Hepatocyte (in vitro differentiated cells): ENCODE data around the gene PLCL1.

ENCODE experiments used
- CTCF ChIP-seq: fragments of 200-600 bp; sonication (generic); IDR thresholded peaks from 2 replicates; pipeline ENCODE4 v1.5.1; 2016; ENCODE audit warnings: antibody characterized with exemption, mild to moderate bottlenecking; ENCODE audit not compliant: poor library complexity
- EZH2 ChIP-seq: fragments of 200-600 bp; sonication (generic); IDR thresholded peaks from 2 replicates; pipeline ENCODE4 v1.6.1; 2016; ENCODE audit warnings: antibody characterized with exemption, mild to moderate bottlenecking, borderline replicate concordance

- no peak for TF ChIP-seq CTCF
- no peak for TF ChIP-seq EZH2
Observed at GRCh38 chr2:197920088-197920487, 115.7 kb downstream of the PLCL1 start.
